Sigmoid colon (tissue), 7 donors: ENCODE measurements around the gene TSPAN33. TPM values are rescaled to one million over a fixed set of nuclear protein-coding genes. Genes with fewer than 3 reads are reported as not detected.
A peak's percentile ranks its signal among the peaks of the same experiment; 100 is the strongest.

Source experiments
- DNase-seq: peaks from one replicate; pipeline ENCODE4 v3.0.0-alpha.2; 2019
- H3K27ac ChIP-seq, 4 donors: fragments of 200-600 bp; sonication (generic); one replicate each; pipeline ENCODE4 v1.5.1; 2016 to 2019; ENCODE audit warnings: mild to moderate bottlenecking in 1 of 4
- H3K27me3 ChIP-seq, 3 donors: fragments of 200-600 bp; sonication (generic); one replicate each; pipeline ENCODE4 v1.5.1; 2019; ENCODE audit warnings: mild to moderate bottlenecking in 1 of 3
- H3K36me3 ChIP-seq, 4 donors: fragments of 200-600 bp; sonication (generic); one replicate each; pipeline ENCODE4 v1.5.1; 2016 to 2019
- H3K4me1 ChIP-seq, 4 donors: fragments of 200-600 bp; sonication (generic); one replicate each; pipeline ENCODE4 v1.5.1; 2017 to 2019
- H3K4me3 ChIP-seq, 4 donors: fragments of 200-600 bp; sonication (generic); one replicate each; pipeline ENCODE4 v1.5.1; 2017 to 2019; ENCODE audit warnings: mild to moderate bottlenecking in 2 of 4, moderate library complexity in 1 of 4
- H3K9me3 ChIP-seq, 4 donors: fragments of 200-600 bp in 3 of 4; sonication (generic) in 3 of 4; one replicate each; pipeline versions ENCODE4 v1.5.1 to v1.6.1; 2013 to 2019
- EP300 ChIP-seq, 4 donors: sonication (generic); formaldehyde crosslinking; IDR thresholded peaks; one replicate each; pipeline ENCODE4 v1.6.1; 2017; ENCODE audit warnings: antibody characterized with exemption in 4 of 4
- POLR2A ChIP-seq, 2 donors: fragments of 450-650 bp; IDR thresholded peaks; one replicate each; pipeline ENCODE4 v1.6.1; 2016; ENCODE audit warnings: antibody characterized with exemption in 2 of 2, mild to moderate bottlenecking in 2 of 2, moderate library complexity in 2 of 2
- POLR2AphosphoS5 ChIP-seq, 4 donors: sonication (generic); formaldehyde crosslinking; IDR thresholded peaks; one replicate each; pipeline ENCODE4 v1.6.1; 2017; ENCODE audit warnings: antibody characterized with exemption in 4 of 4
- WGBS, 2 donors: extraction: QIAGEN DNeasy Blood & Tissue Kit; methylation state at CpG; one replicate each; pipeline ENCODE4 v1.1.7; 2013; 5-methylcytosine and 5-hydroxymethylcytosine counted together
- intact Hi-C: fragments of 100-400 bp; cut with DNase I; formaldehyde crosslinking; loops from one replicate; pipeline ENCODE4 v1.15.1; 2023
- polyA plus RNA-seq, 3 donors: library from polyadenylated mRNA; stranded (reverse); fragments of 200-250 nt; gene quantifications; one replicate each; pipeline ENCODE4 v1.2.3, GENCODE V29; 2013
- total RNA-seq, 4 donors: library from RNA; depleted of rRNA; stranded (reverse); fragments of >200 nt; gene quantifications; one replicate each; pipeline ENCODE4 v1.1.0, GENCODE V29; 2016
- TF ChIP-seq, protein P1 (sequence below), 4 experiments: fragments of 450-650 bp in 3 of 4; fragments of 200-600 bp in 1 of 4; IDR thresholded peaks; one replicate each; pipeline ENCODE4 v1.5.1; 2016 to 2019; ENCODE audit warnings: antibody characterized with exemption in 4 of 4, mild to moderate bottlenecking in 3 of 4, moderate library complexity in 2 of 4
- donor health status: healthy with polysubstance abuse.
- donor health status: Bipolar disorder and iron deficiency.
- donor health status: healthy.

TSPAN33 gene
- total and polyA plus RNA-seq, 7 donors = 3.0 to 19.6 (median 5.8) TPM

DNA sequence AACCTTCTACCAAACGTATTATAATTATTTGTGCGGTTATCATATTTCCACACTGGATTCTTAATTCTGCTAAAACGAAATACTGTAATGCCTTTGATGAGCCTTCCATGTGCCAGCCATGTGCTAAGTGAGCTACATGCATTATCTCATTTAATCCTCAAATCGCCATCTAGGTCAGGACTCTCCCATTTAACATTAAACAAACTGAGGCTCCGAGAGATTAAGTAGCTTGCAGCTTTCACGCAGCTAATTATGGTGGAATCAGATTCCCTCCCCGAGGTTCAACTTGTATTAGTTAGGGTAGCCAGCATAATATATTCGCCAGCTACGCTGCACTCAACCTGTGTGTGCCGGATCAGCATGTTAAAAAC, 798 bp upstream of the TSPAN33 start:
- Histone ChIP-seq H3K4me3 (no peak overlapping the region), H3K9me3 (no peaks in the 10 kb centered on the region), H3K27me3 (peaks cover 0 to 12% (median 10%) of the 10 kb centered on the region in 3 donors), H3K27ac (no peak overlapping the region), H3K36me3 (no peaks in the 10 kb centered on the region), H3K4me1 (peaks cover 0 to 14% (median 11%) of the 10 kb centered on the region in 4 donors)
- intact Hi-C loops = no loop called here
- no peak for TF ChIP-seq POLR2A (IDR thresholded peaks at IDR 0.05)
- no peak for TF ChIP-seq EP300 (IDR thresholded peaks at IDR 0.05)
- TF ChIP-seq POLR2AphosphoS5 (IDR thresholded peaks at IDR 0.05) = no peak
- TF ChIP-seq, protein P1, sequence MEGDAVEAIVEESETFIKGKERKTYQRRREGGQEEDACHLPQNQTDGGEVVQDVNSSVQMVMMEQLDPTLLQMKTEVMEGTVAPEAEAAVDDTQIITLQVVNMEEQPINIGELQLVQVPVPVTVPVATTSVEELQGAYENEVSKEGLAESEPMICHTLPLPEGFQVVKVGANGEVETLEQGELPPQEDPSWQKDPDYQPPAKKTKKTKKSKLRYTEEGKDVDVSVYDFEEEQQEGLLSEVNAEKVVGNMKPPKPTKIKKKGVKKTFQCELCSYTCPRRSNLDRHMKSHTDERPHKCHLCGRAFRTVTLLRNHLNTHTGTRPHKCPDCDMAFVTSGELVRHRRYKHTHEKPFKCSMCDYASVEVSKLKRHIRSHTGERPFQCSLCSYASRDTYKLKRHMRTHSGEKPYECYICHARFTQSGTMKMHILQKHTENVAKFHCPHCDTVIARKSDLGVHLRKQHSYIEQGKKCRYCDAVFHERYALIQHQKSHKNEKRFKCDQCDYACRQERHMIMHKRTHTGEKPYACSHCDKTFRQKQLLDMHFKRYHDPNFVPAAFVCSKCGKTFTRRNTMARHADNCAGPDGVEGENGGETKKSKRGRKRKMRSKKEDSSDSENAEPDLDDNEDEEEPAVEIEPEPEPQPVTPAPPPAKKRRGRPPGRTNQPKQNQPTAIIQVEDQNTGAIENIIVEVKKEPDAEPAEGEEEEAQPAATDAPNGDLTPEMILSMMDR (IDR thresholded peaks at IDR 0.05) = no peak
- no peak for DNase-seq
- 43 to 52% methylated on average over 10 of the region's 10 CpGs for WGBS, 2 donors

DNA sequence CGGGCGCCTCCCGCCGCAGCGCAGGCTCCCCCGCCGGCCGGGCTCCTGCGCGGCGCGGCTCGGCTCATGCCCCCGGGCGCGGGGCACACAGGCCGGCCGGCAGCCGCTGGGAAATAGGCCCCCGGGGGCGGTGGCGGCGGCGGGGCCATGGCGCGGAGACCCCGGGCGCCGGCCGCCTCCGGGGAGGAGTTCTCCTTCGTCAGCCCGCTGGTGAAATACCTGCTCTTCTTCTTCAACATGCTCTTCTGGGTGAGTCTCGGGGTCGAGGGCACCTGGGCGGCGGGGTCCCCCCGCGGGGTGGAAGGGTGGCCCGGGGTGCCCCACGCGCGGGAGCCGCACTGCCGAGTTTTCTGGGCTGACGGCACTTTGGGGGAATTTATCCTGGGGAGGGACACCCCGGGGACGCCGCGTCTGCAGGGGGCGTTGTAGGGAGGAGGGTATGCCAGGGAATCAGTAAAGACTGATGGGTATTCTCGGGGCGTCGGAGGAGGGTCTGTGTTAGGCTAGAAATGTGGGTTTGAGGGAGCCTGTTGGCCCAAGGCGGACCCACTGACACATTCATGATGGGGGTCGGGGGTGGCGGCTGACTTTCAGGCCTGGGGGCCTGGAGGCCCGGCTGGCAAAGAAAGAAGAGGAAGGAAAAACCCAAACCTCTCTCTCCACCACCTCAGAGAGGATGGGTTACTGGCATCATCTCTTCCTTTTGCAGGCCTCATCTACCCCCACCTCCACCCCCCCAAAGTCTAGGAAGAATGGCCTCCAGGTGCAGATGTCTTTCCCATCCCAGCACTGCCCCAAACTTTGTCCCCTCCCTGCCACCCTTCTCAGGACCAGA, 544 bp downstream of the TSPAN33 start:
- Histone ChIP-seq H3K4me3 (peak overlapping the region; percentile 32 to 59 (median 52)), H3K27me3 (peaks cover 0 to 14% (median 10%) of the 10 kb centered on the region in 3 donors), H3K36me3 (no peaks in the 10 kb centered on the region), H3K4me1 (peaks cover 0 to 14% (median 11%) of the 10 kb centered on the region in 4 donors), H3K27ac (peak overlapping the region in 2 of 4 donors; percentile 23 to 27), H3K9me3 (no peaks in the 10 kb centered on the region)
- TF ChIP-seq POLR2A (IDR thresholded peaks at IDR 0.05) = no peak
- TF ChIP-seq EP300 (IDR thresholded peaks at IDR 0.05) = no peak
- no peak for TF ChIP-seq POLR2AphosphoS5 (IDR thresholded peaks at IDR 0.05)
- TF ChIP-seq, protein P1 (IDR thresholded peaks at IDR 0.05) = no peak
- intact Hi-C loops = no loop called here
- 4 to 5% methylated on average over 58 of the region's 58 CpGs for WGBS, 2 donors
- DNase-seq = no peak

DNA sequence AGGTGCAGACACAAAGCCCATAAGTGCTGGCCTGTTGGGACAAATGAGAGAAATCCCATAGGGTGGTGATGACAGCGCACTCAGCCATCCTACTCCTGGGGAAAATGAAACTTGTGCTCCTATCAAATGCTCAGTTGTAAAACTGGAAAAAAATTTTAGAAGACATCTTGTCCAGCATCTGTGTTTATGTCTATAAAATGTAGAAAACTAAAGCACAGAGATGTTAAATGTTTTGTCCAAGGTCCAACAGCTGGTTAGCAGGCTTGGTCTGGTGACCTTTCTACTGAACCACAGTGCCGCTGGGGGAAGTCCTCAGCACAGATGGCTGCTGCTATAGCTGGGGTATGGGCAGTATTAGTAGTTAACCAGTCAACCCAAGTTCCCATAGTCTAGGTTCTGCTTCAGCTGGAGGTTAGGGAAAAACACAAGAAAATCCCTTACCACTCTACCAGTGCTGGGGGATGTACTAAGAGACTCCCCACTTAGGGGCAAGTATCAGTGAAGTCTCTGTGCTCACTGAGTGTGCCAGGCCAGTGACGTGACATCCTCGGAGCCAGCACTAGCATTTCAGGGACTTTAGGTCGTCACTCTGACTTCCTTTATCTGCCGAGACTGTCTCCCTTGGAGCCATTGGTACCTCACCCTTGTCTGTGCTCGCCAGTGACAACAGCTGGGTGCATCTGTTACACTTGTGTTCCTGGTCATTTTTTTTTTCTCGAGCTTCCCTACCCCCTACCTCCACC, 1.9 kb downstream of the TSPAN33 start:
- DNase-seq = no peak
- Histone ChIP-seq H3K9me3 (no peaks in the 10 kb centered on the region), H3K27ac (no peak overlapping the region), H3K4me1 (peaks cover 0 to 14% (median 11%) of the 10 kb centered on the region in 4 donors), H3K4me3 (no peak overlapping the region), H3K36me3 (no peaks in the 10 kb centered on the region), H3K27me3 (peaks cover 0 to 14% (median 10%) of the 10 kb centered on the region in 3 donors)
- TF ChIP-seq, protein P1 (IDR thresholded peaks at IDR 0.05) = no peak
- TF ChIP-seq POLR2AphosphoS5 (IDR thresholded peaks at IDR 0.05) = peak in 1 of 4 donors; percentile 13
- intact Hi-C loops = no loop called here
- 61 to 63% methylated on average over 8 of the region's 8 CpGs for WGBS, 2 donors

DNA sequence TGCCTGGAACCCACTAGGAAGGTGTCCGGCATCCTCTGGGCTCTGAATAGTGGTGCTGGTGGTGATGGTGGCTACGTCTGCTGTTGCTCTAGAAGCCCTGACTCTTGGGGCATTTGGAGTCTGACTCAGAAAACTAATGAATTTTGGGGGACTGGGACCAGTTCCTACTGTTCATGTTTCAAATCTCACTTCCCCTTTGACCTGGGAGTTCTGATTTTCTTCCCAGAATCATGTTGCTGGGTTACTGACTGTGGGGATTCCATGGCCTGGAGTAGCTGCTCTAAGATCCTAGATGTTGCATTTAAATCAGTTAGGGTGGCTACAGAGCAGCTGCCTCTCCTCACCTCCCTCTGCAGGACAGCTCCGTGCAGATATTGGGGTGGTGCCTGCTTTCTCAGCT, 3.2 kb downstream of the TSPAN33 start:
- Histone ChIP-seq H3K9me3 (no peaks in the 10 kb centered on the region), H3K27ac (no peak overlapping the region), H3K4me1 (peaks cover 0 to 14% (median 11%) of the 10 kb centered on the region in 4 donors), H3K36me3 (no peaks in the 10 kb centered on the region), H3K27me3 (peaks cover 0 to 14% (median 4%) of the 10 kb centered on the region in 3 donors), H3K4me3 (no peak overlapping the region)
- DNase-seq = no peak
- TF ChIP-seq POLR2A (IDR thresholded peaks at IDR 0.05) (no peak), EP300 (IDR thresholded peaks at IDR 0.05) (no peak), POLR2AphosphoS5 (IDR thresholded peaks at IDR 0.05) (no peak)
- WGBS, 2 donors = 71 to 83% methylated on average over 3 of the region's 3 CpGs
- intact Hi-C loops = no loop called here

DNA sequence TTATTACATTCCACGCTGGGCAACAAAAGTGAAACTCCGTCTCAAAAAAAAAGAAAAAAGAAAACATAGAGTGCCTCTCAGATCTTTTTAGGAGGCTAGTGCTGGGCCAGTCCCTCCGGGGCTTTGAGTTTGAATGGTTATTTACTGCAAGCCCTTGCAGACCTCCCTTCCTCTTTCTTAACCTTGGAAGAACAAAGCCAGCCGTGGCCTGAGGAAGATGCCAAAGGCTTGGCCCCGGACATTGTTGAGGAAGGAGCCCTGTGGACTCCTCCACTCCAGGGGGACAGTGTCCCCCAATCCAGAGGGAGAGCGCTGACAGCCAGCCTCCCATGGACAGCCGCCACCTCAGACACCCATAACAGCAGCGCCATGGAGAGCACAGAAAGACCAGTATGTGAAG, 5.0 kb downstream of the TSPAN33 start:
- Histone ChIP-seq H3K27ac (no peak overlapping the region), H3K36me3 (no peaks in the 10 kb centered on the region), H3K27me3 (peaks cover 0 to 3% (median 0%) of the 10 kb centered on the region in 3 donors), H3K4me1 (peaks cover 0 to 9% (median 5%) of the 10 kb centered on the region in 4 donors), H3K4me3 (no peak overlapping the region), H3K9me3 (no peaks in the 10 kb centered on the region)
- TF ChIP-seq, protein P1 (IDR thresholded peaks at IDR 0.05) = no peak
- no peak for TF ChIP-seq POLR2AphosphoS5 (IDR thresholded peaks at IDR 0.05)
- no peak for TF ChIP-seq POLR2A (IDR thresholded peaks at IDR 0.05)
- TF ChIP-seq EP300 (IDR thresholded peaks at IDR 0.05) = no peak
- WGBS, 2 donors = 75 to 79% methylated on average over 8 of the region's 8 CpGs
- DNase-seq = no peak
- intact Hi-C loops = no loop called here
